Sigmoid colon (tissue), 7 donors: ENCODE results near the gene SPON2. TPM values are rescaled to one million over a fixed set of nuclear protein-coding genes. Genes with fewer than 3 reads are reported as not detected.

Experiments used
- DNase-seq: peaks from one replicate; pipeline ENCODE4 v3.0.0-alpha.2; 2019
- H3K27ac ChIP-seq, 4 donors: fragments of 200-600 bp; sonication (generic); one replicate each; pipeline ENCODE4 v1.5.1; 2016 to 2019; ENCODE audit warnings: mild to moderate bottlenecking in 1 of 4
- H3K27me3 ChIP-seq, 3 donors: fragments of 200-600 bp; sonication (generic); one replicate each; pipeline ENCODE4 v1.5.1; 2019; ENCODE audit warnings: mild to moderate bottlenecking in 1 of 3
- H3K36me3 ChIP-seq, 4 donors: fragments of 200-600 bp; sonication (generic); one replicate each; pipeline ENCODE4 v1.5.1; 2016 to 2019
- H3K4me1 ChIP-seq, 4 donors: fragments of 200-600 bp; sonication (generic); one replicate each; pipeline ENCODE4 v1.5.1; 2017 to 2019
- H3K4me3 ChIP-seq, 4 donors: fragments of 200-600 bp; sonication (generic); one replicate each; pipeline ENCODE4 v1.5.1; 2017 to 2019; ENCODE audit warnings: mild to moderate bottlenecking in 2 of 4, moderate library complexity in 1 of 4
- H3K9me3 ChIP-seq, 4 donors: fragments of 200-600 bp in 3 of 4; sonication (generic) in 3 of 4; one replicate each; pipeline versions ENCODE4 v1.5.1 to v1.6.1; 2013 to 2019
- EP300 ChIP-seq, 4 donors: sonication (generic); formaldehyde crosslinking; IDR thresholded peaks; one replicate each; pipeline ENCODE4 v1.6.1; 2017; ENCODE audit warnings: antibody characterized with exemption in 4 of 4
- POLR2A ChIP-seq, 2 donors: fragments of 450-650 bp; IDR thresholded peaks; one replicate each; pipeline ENCODE4 v1.6.1; 2016; ENCODE audit warnings: antibody characterized with exemption in 2 of 2, mild to moderate bottlenecking in 2 of 2, moderate library complexity in 2 of 2
- POLR2AphosphoS5 ChIP-seq, 4 donors: sonication (generic); formaldehyde crosslinking; IDR thresholded peaks; one replicate each; pipeline ENCODE4 v1.6.1; 2017; ENCODE audit warnings: antibody characterized with exemption in 4 of 4
- WGBS, 2 donors: extraction: QIAGEN DNeasy Blood & Tissue Kit; methylation state at CpG; one replicate each; pipeline ENCODE4 v1.1.7; 2013; 5-methylcytosine and 5-hydroxymethylcytosine counted together
- intact Hi-C: fragments of 100-400 bp; cut with DNase I; formaldehyde crosslinking; loops from one replicate; pipeline ENCODE4 v1.15.1; 2023
- polyA plus RNA-seq, 3 donors: library from polyadenylated mRNA; stranded (reverse); fragments of 200-250 nt; gene quantifications; one replicate each; pipeline ENCODE4 v1.2.3, GENCODE V29; 2013
- total RNA-seq, 4 donors: library from RNA; depleted of rRNA; stranded (reverse); fragments of >200 nt; gene quantifications; one replicate each; pipeline ENCODE4 v1.1.0, GENCODE V29; 2016
- TF ChIP-seq, protein P1 (sequence below), 4 experiments: fragments of 450-650 bp in 3 of 4; fragments of 200-600 bp in 1 of 4; IDR thresholded peaks; one replicate each; pipeline ENCODE4 v1.5.1; 2016 to 2019; ENCODE audit warnings: antibody characterized with exemption in 4 of 4, mild to moderate bottlenecking in 3 of 4, moderate library complexity in 2 of 4
- donor health status: healthy with polysubstance abuse.
- donor health status: Bipolar disorder and iron deficiency.
- donor health status: healthy.

Gene SPON2
- total and polyA plus RNA-seq, 7 donors, result 8.6 to 165 (median 33.6) TPM

DNA sequence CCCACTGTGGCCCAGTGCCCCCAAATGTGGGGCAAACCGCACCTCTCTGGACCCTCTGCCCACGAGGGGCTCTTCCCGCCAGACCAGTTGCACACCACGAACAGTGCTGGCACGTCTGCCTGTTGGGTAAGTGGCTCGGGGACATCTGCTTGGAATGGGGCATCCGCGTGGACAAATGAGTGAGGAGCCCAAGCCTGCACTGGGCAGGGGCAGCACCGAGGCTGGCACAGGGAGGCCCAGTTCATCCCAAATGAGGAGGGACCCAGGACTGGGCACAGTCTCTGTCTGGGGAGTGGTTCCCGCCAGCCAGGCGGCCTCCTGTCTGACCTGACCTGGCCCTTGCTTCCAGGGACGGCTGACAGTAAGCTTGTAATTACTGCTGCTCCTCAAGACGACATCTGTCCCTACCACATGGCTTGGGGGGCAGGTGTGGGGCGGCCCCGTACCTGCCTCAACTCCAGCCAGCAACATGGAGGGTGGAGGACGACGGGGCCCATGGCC, 3.2 kb downstream of the SPON2 start:
- Histone ChIP-seq H3K27me3 (peaks cover 23 to 33% (median 28%) of the 10 kb centered on the region in 3 donors), H3K4me1 (peaks cover 2 to 66% (median 43%) of the 10 kb centered on the region in 4 donors), H3K36me3 (no peaks in the 10 kb centered on the region), H3K4me3 (no peak overlapping the region), H3K27ac (peak overlapping the region in 1 of 4 donors; percentile 71), H3K9me3 (no peaks in the 10 kb centered on the region)
- DNase-seq, result no peak
- WGBS, 2 donors, result 83 to 91% methylated on average over 17 of the region's 17 CpGs
- TF ChIP-seq POLR2A (IDR thresholded peaks at IDR 0.05) (no peak), POLR2AphosphoS5 (IDR thresholded peaks at IDR 0.05) (no peak), EP300 (IDR thresholded peaks at IDR 0.05) (no peak)
- TF ChIP-seq, protein P1, sequence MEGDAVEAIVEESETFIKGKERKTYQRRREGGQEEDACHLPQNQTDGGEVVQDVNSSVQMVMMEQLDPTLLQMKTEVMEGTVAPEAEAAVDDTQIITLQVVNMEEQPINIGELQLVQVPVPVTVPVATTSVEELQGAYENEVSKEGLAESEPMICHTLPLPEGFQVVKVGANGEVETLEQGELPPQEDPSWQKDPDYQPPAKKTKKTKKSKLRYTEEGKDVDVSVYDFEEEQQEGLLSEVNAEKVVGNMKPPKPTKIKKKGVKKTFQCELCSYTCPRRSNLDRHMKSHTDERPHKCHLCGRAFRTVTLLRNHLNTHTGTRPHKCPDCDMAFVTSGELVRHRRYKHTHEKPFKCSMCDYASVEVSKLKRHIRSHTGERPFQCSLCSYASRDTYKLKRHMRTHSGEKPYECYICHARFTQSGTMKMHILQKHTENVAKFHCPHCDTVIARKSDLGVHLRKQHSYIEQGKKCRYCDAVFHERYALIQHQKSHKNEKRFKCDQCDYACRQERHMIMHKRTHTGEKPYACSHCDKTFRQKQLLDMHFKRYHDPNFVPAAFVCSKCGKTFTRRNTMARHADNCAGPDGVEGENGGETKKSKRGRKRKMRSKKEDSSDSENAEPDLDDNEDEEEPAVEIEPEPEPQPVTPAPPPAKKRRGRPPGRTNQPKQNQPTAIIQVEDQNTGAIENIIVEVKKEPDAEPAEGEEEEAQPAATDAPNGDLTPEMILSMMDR (IDR thresholded peaks at IDR 0.05), result no peak
- intact Hi-C loops, result loop anchor here (5.0 to 10.0 kb wide), 3 partner anchors 33 to 176 kb away; partner anchors contain the start of gene UVSSA

DNA sequence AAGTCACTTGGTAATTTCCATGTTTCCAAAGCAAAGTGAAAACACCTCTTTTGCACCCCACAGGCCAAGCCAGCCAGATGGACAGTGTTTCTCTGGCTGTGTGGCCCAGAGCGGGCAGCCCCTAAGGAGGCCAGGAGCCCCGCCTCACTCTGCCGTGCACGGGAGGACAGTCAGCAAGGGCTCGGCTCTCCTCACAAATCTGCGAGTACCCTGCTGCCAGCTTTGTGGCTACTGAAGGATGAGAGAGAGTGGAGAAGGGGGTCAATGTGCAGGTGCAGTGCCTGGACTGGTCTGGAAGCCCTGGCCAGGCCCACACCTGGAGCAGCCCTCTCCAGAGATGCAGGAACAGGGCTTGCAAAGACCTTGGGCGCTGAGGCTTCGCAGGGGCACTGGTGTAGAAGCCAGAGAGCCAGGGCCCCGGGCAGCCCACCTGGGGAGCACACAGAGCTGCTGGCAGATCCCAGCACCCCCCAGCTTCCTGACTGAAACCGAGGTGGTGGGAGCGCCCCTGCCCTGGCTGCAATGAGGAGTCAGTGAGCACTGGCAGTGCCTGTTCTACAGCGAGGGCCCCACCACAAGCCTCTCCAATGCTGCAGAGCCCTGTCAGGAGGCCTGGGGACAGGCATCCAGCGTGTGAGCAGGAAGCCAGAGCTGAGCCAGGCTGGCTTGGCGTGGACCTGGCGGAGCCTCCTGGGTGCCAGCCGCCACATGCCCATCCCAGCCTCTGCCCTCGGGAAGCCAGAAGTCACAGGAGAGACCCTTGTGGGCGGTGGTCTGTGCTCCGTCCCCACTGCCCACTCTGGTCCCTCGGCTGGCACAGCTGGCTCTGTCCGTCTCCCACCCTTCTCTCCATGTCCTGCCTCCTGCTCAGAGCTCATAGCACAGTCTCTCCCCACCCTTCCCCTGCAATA, 3.9 kb downstream of the SPON2 start:
- intact Hi-C loops, result loop anchor here (5.0 to 10.0 kb wide), 3 partner anchors 34 to 176 kb away; partner anchors contain the start of gene UVSSA
- Histone ChIP-seq H3K27me3 (peaks cover 21 to 33% (median 28%) of the 10 kb centered on the region in 3 donors), H3K9me3 (no peaks in the 10 kb centered on the region), H3K4me1 (peaks cover 2 to 60% (median 40%) of the 10 kb centered on the region in 4 donors), H3K36me3 (no peaks in the 10 kb centered on the region), H3K27ac (peak overlapping the region in 1 of 4 donors; percentile 71), H3K4me3 (peak overlapping the region in 1 of 4 donors; percentile 60)
- WGBS, 2 donors, result 77 to 85% methylated on average over 21 of the region's 21 CpGs
- no peak for DNase-seq
- TF ChIP-seq EP300 (IDR thresholded peaks at IDR 0.05) (no peak), POLR2A (IDR thresholded peaks at IDR 0.05) (no peak), POLR2AphosphoS5 (IDR thresholded peaks at IDR 0.05) (no peak)
- TF ChIP-seq, protein P1 (IDR thresholded peaks at IDR 0.05), result no peak

DNA sequence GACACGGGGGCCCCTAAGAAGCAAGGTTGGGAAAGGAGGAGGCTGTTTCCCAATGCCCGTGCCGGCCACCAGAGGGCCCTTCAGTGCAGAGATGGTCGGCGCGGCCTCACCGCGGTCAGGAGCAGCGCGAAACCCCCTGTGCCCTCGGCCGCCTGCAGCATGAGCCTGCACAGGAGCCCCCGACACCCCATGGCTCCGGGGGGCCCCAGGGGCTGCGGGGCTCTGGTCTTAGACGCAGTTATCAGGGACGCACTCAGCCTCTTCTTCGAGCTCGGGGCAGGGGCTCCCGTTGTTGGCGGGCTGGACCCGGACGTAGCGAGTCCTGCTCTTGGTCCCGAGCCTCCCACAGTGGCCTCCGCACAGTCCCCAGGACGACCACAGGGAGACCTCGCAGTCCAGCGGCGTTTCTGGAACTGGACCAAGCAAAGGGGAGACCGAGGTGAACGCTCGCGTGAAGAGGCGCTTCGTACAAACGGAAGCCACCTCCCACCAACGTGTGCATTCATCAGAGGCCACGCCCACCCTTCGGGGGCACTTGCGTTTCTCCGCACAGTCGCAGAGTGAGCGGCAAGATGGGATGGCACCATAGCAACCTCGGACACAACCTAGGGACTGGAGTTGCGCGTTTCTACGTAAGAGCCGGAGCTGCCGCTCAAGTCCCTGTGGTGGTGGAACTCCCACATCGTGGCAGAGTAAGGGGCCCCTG, 5.0 kb downstream of the SPON2 start:
- DNase-seq, result peak; percentile 92
- intact Hi-C loops, result loop anchor here (1.0 to 10.0 kb wide), 5 partner anchors 35 to 177 kb away; partner anchors contain the start of gene UVSSA
- TF ChIP-seq POLR2AphosphoS5 (IDR thresholded peaks at IDR 0.05) (peak in 2 of 4 donors; percentile 31 to 61), EP300 (IDR thresholded peaks at IDR 0.05) (no peak), POLR2A (IDR thresholded peaks at IDR 0.05) (no peak)
- TF ChIP-seq, protein P1 (IDR thresholded peaks at IDR 0.05), result peak; percentile 87 to 94 (median 92)
- H3K4me1 ChIP-seq, result peaks cover 2 to 50% (median 35%) of the 10 kb centered on the region in 4 donors
- no peaks in the 10 kb centered on the region for H3K9me3 ChIP-seq
- H3K27me3 ChIP-seq, result peaks cover 20 to 27% (median 25%) of the 10 kb centered on the region in 3 donors
- H3K27ac ChIP-seq, result peak overlapping the region; percentile 45 to 71 (median 66)
- H3K4me3 ChIP-seq, result peak overlapping the region; percentile 39 to 66 (median 59)
- no peaks in the 10 kb centered on the region for H3K36me3 ChIP-seq
- 1 to 2% methylated on average over 51 of the region's 51 CpGs for WGBS, 2 donors

DNA sequence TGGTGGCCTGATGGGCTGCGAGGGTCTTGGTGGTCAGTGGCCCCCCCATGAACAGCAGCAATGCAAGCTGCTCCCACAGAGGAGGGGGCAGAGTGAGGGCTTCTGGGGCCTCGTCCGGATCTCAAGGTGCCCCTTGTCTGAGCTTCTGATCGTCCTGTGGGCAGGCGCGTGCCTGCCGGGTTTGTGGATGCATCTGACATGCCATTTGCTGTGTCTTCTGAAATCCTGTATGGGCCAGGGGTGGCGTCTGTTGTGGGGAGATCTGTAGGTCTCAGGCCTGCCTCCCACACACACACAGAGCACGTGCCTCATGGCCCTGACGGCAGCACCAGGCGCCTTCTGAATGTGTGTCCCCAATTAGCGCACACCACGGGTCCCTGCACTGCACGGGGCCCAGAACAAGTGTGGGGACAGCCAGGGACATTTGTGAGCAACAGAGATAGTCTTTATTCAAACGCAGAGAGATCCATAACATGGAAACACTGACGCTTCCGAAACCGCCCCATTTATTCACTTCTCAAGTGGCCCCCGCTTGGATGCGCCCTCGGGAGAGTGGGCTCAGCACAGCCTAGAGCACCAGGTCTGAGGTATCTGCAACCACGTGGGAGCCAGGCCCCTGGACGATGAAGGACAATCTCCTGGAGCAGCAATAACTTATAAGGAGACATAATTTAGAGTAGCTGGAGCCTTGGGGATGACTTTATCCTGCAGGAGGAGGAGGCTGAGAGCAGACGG, 5.7 kb downstream of the SPON2 start:
- 63 to 64% methylated on average over 24 of the region's 24 CpGs for WGBS, 2 donors
- no peak for DNase-seq
- H3K27ac ChIP-seq, result peak overlapping the region in 1 of 4 donors; percentile 71

More for the DNA sequence above, 5.7 kb downstream of the SPON2 start:
- H3K36me3 ChIP-seq, result no peaks in the 10 kb centered on the region
- H3K27me3 ChIP-seq, result peaks cover 13 to 20% (median 18%) of the 10 kb centered on the region in 3 donors
- peak overlapping the region in 3 of 4 donors; percentile 58 to 66 (median 60) for H3K4me3 ChIP-seq
- intact Hi-C loops, result loop anchor here (1.0 to 10.0 kb wide), 5 partner anchors 34 to 178 kb away; partner anchors contain the start of gene UVSSA
- peaks cover 2 to 42% (median 27%) of the 10 kb centered on the region in 4 donors for H3K4me1 ChIP-seq
- TF ChIP-seq, protein P1 (IDR thresholded peaks at IDR 0.05), result no peak
- TF ChIP-seq EP300 (IDR thresholded peaks at IDR 0.05) (no peak), POLR2AphosphoS5 (IDR thresholded peaks at IDR 0.05) (no peak), POLR2A (IDR thresholded peaks at IDR 0.05) (no peak)
- no peaks in the 10 kb centered on the region for H3K9me3 ChIP-seq
